ENCODE measurements around the gene CD82.

CD82 gene, protein sequence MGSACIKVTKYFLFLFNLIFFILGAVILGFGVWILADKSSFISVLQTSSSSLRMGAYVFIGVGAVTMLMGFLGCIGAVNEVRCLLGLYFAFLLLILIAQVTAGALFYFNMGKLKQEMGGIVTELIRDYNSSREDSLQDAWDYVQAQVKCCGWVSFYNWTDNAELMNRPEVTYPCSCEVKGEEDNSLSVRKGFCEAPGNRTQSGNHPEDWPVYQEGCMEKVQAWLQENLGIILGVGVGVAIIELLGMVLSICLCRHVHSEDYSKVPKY

DNA sequence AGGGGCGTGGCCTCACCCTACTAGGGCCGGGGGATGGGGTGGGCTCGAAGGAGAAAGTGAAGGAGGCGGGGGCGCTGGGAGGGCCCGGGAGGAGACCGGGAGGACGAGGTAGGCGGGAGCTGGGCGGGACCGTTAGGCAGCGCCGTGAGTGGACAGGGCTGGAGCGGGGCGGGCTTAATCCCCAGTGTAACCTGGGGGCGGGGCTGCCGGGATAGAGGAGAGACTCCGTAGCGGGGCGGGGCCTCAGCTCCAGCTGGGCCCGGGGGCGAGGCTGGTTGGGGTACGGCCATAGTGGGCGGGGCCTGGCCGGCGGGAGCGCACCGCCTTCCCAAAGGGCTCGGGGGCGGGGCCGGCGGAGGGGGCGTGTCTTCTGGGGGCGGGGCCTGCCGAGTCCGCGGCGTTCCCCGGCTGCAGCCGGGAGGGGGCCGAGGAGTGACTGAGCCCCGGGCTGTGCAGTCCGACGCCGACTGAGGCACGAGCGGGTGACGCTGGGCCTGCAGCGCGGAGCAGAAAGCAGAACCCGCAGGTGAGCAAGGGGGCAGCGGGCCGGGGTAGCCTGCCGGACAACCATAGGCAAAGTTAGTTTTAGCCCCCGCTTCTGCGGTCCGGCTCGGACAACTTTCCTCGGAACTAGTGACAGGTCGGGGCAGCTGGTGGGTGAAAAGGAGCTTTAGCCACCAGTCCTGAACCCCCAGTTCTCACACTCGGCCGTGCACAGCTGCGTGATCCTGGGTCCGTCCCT, at the start of gene CD82:
Gene CD82, plus strand, starts transcription at position 453 of the 742 bp plus-strand sequence. CDS start 29,000 bp downstream, outside the sequence.
- peak; percentile 98 for DNase-seq (ENCODE audit: low read depth)

DNA sequence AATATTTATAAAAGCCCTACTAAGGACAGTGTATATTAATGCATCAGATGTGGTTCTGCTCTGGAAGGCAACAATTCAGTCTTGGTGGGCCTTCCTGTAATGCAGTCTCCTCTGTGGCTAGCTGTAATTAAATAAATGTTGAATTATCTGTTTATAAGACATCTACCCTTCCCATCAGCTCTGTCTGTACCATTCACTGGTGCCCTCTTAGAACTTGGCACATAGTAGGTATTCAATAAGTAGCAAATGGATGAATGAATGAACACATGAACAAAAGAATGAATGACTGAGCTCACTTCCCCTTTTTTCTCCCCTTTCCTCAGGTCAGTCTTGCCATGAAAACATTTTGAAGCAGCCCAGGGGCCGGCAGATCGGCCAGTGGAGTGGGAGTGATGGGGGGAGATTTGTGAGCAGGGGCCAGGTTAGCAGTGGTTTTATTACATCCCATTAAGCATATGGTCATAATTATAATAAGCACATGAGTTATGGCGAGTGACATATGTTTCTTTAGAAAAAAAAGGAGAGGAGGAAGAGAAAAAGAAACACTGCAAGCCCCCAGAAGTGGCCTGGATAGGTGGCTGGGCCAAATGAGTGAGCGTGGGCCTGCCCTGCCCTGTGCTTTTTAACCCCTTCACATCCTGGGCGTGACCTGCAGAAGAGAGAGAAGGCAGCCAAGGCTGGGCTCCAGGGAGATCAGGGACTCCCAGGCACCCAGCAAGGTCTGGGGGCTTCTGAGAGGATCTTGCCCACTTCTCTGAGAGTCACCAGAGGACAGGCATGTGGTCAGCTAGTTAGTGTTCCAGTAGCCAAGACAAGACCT, 48.6 kb upstream of the CD82 start:
- no peak for DNase-seq (ENCODE audit: low read depth)

DNA sequence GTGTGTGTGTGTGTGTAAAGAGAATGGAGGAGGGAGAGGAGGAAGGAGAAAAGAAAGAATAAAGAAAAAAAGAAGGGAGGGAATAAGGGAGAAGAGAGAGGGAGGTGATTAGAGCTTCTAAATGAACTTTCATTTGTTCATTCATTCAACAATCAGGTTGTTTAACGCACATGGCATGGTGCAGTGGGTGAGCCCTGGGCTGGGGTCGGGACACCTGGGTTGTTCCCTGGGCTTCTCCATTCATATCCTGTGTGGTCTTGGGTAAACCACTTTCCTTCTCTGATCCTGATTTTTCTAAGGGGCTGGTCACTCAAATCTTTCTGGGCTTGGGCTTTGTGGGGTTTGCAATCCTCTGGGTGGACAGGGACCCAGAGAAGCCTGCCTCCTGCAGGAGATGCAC, 47.9 kb upstream of the CD82 start:
- no peak for DNase-seq (ENCODE audit: low read depth)

DNA sequence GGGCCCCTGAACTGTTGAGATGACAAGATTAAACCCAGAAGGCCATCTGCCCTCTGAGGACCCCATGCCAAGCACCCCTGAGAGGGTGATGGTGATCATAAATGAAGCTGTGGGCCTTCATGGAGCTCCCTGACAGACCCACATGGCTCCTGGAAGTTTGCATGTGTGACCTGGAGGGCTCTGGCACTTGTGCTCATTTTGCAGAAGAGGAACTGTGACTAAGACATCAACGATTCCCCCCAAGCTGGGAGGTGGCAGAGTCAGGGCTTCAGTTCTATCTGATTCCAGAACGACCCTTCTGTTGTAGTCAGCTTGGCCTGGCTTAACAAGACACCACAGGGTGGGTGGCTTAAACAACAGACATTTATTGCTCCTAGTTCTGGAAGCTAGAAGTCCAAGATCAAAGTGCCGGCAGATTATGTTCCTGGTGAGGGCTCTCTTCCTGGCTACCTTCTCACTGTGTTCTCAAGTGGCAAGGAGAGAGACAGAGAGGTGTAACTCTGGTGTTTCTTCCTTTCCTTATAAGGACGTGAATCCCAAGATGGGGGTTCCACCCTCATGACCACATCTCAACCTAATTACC, 46.4 kb upstream of the CD82 start:
- no peak for DNase-seq (ENCODE audit: low read depth)

DNA sequence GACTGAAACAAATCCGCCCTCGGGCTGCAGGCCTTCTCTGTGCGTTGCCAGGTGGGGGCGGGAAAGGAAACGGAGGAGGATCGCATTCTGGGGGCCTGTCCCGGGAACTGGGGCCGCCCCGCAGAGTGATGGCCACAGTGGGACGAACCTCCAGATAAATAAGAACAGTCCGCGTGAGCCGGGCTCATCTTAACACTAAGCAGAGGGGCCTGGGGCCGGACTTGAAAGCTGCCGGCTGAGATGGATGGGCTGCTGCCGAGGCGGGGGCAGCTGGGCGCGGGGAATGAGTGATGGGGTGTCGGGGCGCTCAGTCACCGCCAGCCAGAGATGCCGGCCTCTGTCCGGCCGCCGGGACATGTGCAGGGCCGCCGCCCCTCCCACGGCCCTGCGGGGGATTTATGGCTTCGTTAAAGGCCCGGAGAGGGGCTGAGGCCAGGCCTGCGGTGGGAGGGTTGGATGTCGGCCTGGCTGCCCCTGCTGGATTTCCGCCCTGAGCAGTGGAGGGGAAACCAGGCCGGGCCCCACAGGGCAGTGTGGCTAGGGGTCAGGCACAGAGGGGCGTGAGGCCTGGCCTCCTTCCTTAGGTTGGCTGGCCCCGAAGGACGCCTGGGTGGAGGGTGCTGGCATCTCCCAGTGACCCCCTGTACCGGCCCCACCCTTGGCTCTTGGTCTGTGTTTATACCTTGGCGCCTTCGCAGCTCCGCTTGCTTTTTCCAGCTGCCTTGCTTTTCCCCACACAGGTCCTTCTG, 45.3 kb upstream of the CD82 start:
- no peak for DNase-seq (ENCODE audit: low read depth)

DNA sequence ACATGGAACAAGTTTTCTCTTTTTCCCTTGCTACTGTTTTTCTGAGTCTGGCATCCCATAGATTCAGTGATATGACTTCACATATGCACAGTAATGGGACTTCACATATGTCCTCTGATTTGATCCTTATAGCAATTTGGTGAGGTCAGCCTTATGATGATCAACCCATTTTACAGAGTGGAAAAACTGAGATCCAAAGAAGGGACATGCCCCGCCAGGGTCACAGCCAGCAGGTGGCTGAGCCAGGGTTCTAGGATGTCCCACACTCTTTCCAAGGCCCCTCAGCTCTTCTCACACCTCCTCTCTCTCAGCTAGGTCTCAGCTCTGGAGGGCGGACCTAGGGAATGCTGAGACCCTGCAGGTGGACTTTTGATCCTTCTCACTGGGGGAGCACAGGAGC, 44.3 kb upstream of the CD82 start:
- no peak for DNase-seq (ENCODE audit: low read depth)

DNA sequence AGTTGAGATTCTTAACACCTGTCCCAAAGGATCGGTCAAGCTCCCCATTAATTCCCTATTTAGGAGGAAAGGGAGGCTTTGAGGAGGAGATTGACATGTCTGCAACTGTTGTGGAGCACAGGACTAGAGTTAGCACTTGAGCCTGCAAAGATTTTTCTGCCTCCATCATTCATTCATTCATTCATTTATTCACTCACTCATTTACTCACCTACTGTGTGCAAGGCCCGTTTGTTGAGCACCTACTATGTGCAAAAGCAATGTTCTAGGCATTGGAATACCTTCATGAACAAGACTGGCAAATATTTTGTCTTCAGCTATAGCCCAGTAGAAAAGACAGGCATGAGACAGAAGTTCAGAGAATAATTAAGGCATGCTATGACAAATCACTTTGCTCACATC, 43.2 kb upstream of the CD82 start:
- no peak for DNase-seq (ENCODE audit: low read depth)

DNA sequence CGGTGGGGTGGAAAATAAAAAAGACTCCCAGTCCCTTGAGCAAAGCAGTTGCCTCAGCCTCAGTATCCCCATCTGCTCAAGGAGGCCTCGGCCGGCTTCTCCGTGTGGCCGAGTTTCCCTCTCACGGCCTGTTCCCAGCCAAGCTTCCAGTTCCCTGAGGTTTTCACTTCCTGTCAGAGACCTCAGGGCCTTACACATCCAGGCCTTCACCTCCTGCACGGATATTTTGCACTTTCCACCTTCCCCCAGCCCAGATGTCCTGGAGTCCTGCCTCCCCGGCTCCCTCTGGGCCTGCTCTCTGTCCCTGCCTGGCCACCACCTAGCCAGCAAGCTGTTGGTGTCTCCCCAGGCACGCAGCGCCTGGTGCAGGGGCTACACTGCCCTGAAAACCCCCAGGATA, 41.1 kb upstream of the CD82 start:
- no peak for DNase-seq (ENCODE audit: low read depth)

DNA sequence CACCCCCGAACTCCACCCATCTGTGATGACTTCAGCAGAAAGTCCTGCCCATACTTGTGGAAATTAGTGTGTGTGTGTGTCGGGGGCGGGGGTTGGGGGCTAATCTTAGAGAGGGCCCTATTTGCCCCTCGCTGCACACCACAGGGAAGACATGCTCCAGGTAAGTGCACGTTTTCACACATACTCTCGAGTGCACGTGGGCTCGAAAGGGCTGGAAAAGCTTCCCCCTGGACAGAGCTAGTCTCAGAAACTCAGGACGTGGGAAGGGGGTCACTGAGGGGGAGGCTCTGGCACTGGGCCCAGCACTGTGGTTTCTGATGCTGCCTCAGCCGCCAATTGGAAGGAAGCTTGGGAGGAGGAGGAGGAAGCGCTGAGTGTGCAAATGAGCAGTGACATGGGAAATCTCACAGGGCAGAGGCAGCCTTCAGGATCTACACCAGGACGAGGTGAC, 40.7 kb upstream of the CD82 start:
- DNase-seq (ENCODE audit: low read depth), result no peak

DNA sequence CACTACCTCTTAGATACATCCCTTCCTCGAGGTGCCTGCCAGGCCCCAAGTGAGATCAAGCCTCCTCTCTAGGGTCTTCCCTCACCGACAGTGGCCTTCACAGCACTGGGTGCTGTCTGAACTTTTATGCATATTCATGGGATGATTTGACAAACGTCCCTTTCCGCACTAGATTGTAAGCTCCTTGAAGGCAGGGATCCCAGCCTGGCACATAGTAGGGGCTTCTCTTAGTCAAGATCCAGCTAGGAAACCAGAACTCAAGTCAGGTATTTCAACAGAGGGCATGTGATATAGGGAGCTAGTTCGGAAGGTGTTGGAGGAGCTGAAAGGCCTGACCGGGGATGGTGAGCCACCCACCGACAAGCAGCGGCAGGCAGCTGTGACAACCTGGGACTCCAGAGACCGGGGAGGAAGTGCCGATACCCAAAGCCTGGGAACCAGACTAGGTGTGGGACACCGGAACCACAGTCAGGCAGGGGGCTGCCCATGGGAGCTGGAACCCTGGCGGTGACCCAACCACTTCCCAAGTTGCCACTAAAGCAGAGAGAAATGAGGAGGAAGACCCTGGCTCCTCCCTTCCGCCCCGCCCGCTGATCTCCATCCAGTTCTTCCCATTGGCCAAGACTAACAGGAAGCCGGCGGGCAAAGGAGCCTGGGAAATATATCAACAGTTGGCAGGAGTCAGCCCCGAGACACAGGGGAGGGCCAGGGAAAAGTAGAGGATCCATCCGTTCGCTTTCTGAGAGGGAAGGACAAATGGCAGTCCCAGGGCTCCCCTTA, 39.8 kb upstream of the CD82 start:
- DNase-seq (ENCODE audit: low read depth), result no peak

DNA sequence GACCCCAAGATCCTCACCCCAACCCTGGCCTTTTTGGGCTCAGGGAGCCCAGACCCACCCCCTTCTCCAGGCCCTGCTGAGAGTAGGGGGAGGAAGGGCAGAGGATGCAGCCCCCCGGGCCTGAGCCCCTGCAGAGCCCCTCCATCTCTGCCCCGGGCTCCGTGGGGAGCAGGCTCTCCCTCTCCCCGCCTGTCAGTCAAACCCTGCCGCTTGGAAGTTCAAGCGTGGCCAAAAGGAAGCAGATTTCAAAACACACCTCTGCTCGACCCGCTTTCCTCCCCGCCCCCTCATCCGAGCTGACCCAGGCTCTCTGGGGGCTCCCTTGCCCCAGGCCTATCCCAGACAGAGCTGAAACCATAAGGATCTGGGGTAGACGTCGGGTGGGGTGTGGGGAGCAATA, 39.0 kb upstream of the CD82 start:
- no peak for DNase-seq (ENCODE audit: low read depth)

DNA sequence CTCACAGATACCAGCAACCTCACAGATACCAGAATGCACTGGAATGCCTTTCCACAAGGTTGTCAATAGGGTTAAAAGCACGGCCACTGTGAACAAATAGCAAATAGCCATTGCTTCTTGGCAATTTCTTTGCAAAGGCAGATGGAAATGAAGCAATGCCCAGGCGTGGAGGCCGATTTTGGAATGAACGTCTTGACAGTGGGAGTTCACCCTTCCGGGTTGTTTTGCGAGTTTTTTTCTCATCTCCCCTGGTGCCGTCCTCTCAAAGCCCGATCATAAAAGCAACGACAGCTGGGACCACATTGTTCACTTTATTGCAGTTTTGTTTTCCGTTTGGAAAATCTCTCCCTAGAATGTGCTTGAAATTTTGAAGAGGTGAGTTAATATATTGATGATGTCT, 38.0 kb upstream of the CD82 start:
- DNase-seq (ENCODE audit: low read depth), result no peak

DNA sequence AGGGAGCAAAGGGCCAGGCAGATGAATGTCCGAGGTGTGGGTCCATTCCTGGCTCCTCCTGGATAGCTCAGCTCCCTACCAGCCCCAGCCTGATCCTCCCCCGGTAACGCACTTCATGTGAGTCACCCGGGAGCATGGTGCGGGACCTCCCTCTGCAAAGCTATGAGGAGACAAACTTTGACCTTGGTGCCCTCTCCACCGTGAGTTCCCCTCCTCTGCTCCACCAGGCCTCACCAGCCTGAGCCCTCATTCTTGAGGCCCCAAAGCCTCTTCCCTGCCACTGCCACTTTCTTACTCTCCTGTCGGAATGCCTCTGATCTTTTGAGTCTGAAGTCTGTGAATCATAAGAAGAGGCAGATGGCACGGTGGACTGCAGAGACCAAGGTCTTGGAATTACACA, 37.4 kb upstream of the CD82 start:
- DNase-seq (ENCODE audit: low read depth), result no peak

DNA sequence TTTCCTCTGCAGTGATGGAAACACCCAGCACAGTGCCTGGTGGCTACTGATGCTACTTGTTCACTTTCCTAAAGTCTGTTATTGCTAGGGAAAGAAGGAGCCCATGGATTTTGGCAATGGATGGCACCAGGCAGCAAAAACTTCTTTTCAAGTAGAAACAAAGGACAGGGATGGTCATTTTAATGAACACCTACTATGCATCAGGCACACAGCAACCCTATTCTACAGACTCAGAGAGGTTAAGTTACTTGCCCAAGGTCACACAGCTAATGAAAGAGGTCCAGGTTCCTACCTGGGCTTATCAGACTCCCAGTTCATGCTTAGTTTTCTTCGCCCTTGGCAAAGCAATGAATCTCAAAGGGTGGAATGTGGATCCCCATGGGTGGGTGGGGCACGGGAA, 36.9 kb upstream of the CD82 start:
- no peak for DNase-seq (ENCODE audit: low read depth)

DNA sequence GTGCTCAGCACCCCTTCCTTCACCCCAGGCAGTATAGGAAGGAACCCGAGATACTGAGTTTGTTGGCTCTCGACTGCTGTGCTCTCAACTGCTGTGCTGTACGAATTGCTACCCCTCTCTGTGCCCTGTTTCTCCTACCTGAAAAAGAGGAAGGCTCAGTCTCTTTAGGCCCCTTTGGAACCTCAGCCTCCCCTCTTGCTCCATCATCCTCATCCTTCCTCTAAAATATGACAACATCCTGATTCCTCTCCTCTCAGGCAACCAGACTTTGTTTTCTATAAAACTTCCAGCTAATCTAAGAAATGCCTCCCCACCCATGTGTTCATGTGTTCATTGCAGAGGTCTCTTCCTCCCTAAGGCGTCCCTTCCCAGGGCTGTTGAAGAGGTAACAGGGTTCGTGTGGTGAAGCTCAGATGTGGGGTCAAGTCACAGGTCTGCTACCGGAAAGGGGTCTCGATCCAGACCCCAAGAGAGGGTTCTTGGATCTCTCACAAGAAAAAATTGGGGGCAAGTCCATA, 35.5 kb upstream of the CD82 start:
- DNase-seq (ENCODE audit: low read depth), result no peak

DNA sequence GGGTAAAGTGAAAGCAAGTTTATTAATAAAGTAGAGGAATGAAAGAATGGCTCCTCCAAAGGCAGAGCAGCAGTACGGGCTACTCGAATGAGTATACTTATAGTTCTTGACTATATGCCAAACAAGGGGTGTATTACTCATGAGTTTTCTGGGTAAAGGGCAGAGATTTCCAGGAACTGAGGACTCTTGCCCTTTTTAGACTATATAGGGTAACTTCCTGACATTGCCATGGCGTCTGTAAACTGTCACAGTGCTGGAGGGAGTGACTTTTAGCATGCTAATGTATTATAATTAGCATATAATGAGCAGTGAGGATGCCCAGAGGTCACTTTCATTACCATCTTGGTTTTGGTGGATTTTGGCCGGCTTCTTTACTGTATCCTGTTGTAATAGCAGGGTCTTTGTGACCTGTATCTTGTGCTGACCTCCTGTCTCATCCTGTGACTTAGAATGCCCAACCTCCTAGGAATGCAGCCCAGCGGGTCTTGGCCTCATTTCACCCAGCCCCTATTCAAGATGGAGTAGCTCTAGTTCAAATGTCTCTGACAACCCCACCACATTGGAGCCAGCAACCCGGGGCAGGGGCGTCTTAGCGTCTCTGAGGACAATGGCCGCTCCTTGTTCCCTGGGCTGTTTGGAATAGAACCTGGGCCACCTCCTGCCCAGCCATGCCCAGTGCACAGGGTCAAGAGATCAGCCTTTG, 34.9 kb upstream of the CD82 start:
- no peak for DNase-seq (ENCODE audit: low read depth)

DNA sequence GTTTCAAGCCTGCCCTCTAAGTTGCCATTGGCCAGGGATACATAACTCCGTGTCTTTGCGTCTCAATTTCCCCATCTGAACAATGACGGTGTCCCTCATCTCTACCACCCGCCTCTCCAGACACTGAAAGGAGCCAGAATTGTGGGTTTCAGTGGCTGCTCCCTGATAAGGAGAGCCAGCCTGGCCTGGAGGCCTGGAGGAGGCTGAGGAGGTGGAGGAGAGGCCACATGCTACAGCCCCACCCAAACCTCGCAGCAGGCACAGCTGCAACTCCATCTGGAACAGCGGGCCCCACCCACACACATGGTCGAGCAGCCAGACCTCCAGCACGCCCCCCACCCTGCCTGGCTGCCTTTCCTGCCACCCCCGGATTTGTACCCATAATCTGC, 34.4 kb upstream of the CD82 start:
- DNase-seq (ENCODE audit: low read depth), result no peak

DNA sequence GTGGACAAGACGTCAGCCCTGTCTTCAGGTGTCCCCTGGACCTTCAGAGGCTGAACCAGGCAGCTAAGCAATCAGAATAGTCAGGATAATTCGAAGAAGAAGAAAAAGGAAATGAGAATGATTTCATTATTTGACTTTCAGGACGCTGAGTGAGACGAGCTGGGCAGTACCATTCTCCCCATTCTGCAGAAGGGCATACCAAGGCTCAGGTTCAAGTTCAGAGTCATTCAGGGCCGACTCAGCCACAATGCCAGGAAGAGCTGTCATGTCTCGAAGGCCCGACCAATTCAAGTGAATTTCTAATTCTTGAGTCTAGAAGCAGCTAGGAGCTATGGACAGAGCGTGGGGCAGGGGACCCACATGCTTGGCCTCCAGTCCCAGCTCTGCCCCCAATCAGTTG, 33.8 kb upstream of the CD82 start:
- no peak for DNase-seq (ENCODE audit: low read depth)

DNA sequence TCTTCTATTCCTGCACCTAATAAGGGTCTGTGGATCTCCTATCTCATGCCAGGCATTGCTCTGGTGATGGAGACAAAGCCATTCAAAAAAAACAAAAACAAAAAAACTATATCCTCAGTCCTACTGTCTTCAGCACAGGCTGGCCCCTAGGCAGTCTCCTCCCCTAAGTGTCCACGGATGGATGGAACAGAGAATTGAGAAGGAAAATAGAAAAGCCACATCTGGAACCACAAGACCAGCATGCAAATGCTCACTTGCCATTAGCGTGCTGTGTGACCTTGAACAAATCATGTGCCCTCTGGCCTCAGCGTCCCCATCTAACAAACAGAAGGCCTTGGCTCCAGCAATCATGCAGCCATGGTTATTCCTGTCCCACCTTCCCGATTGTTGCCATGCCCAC, 32.7 kb upstream of the CD82 start:
- DNase-seq (ENCODE audit: low read depth), result no peak
